HepG2 (cell line): ENCODE results near the gene HOXA5. TPM values are rescaled to one million over a fixed set of nuclear protein-coding genes. Genes with fewer than 3 reads are reported as not detected.

Source experiments
- ATAC-seq: fragments of 200-7000 bp; cut with Tn5 transposase; 3 replicates; pipeline ENCODE4 v1.9.1; 2020; ENCODE audit warnings: mild to moderate bottlenecking, moderate library complexity
- BruUV-seq: library from RNA; stranded (reverse); fragments of 400-500 nt; replicated peaks from 2 replicates; lab custom pipeline; 2021; lab: Mats Ljungman, UMichigan
- CTCF ChIA-PET: fragments of 300-600 bp; formaldehyde crosslinking; extraction: SDS; loops from one replicate; lab custom pipeline; 2021; ENCODE audit warnings: low total read pairs, inconsistent platforms, low intra/inter-chr PET ratio; lab: Yijun Ruan, JAX
- POLR2A ChIA-PET: fragments of 350-600 bp; sonication (Branson Sonifier 250); formaldehyde crosslinking; loops from one replicate; lab custom pipeline; 2020; ENCODE audit warnings: antibody characterized with exemption, inconsistent platforms; lab: Yijun Ruan, JAX
- DNase-seq: peaks from one replicate; pipeline ENCODE4 v3.0.0-alpha.2; 2015; ENCODE audit warnings: low spot score
- FAIRE-seq: peaks from 3 replicates; lab custom pipeline; 2011; peaks lifted over from hg19 to GRCh38; lab: Jason Lieb, UNC
- H2AFZ ChIP-seq: one replicate; pipeline ENCODE4 v1.6.1; 2011; ENCODE audit warnings: low read length, inconsistent platforms
- H3K27ac ChIP-seq: fragments of 300-600 bp; 3 replicates; pipeline ENCODE4 v1.8.0; 2011; ENCODE audit warnings: mixed run types, mild to moderate bottlenecking, mixed read lengths, low read length, inconsistent platforms; ENCODE audit not compliant: insufficient read depth; ENCODE audit errors: extremely low read length
- H3K27me3 ChIP-seq, 2 experiments: fragments of 200-600 bp in 1 of 2; 2 replicates in 1 of 2; 3 replicates in 1 of 2; pipeline versions ENCODE4 v1.6.0 to v1.8.0; 2011; ENCODE audit warnings: low read length in 2 of 2, mild to moderate bottlenecking in 2 of 2, moderate library complexity in 2 of 2, inconsistent platforms in 1 of 2; ENCODE audit not compliant: insufficient read depth in 2 of 2, control insufficient read depth in 1 of 2
- H3K36me3 ChIP-seq, 2 experiments: fragments of 200-600 bp in 1 of 2; replicated peaks in 1 of 2; 2 replicates in 1 of 2; 3 replicates in 1 of 2; pipeline versions ENCODE4 v1.5.1 to v1.8.0; 2011; ENCODE audit warnings: low read length in 2 of 2, inconsistent platforms in 1 of 2; ENCODE audit not compliant: insufficient read depth in 2 of 2, control insufficient read depth in 1 of 2
- H3K4me1 ChIP-seq: 2 replicates; pipeline ENCODE4 v1.5.1; 2012; ENCODE audit warnings: low read length, inconsistent platforms; ENCODE audit not compliant: insufficient read depth
- H3K4me2 ChIP-seq: 2 replicates; pipeline ENCODE4 v1.6.0; 2011; ENCODE audit warnings: low read depth, low read length, inconsistent platforms
- H3K4me3 ChIP-seq, 3 experiments: fragments of 200-600 bp in 1 of 3; sonication (generic), shearing (Covaris generic) in 1 of 3; replicated peaks in 1 of 3; 2 replicates each; pipeline ENCODE4 v1.5.1; 2011 to 2016; ENCODE audit warnings: low read length in 3 of 3, inconsistent platforms in 2 of 3, low read depth in 2 of 3, mild to moderate bottlenecking in 2 of 3, control low read depth in 1 of 3, mixed read lengths in 1 of 3; ENCODE audit not compliant: insufficient read depth in 1 of 3
- H3K79me2 ChIP-seq: one replicate; pipeline ENCODE4 v1.6.1; 2011; ENCODE audit warnings: low read length, inconsistent platforms; ENCODE audit not compliant: insufficient read depth
- H3K9ac ChIP-seq: 2 replicates; pipeline ENCODE4 v1.6.0; 2011; ENCODE audit warnings: mild to moderate bottlenecking, low read depth, low read length, inconsistent platforms; ENCODE audit not compliant: insufficient read depth
- H3K9me3 ChIP-seq: 2 replicates; pipeline ENCODE4 v1.5.1; 2012; ENCODE audit warnings: mild to moderate bottlenecking, low read length
- H4K20me1 ChIP-seq: 2 replicates; pipeline ENCODE4 v1.6.0; 2011; ENCODE audit warnings: inconsistent platforms, mild to moderate bottlenecking, low read length, moderate library complexity; ENCODE audit not compliant: insufficient read depth
- AGO1 ChIP-seq: fragments of 200-400 bp; formaldehyde crosslinking; IDR thresholded peaks from 2 replicates; pipeline ENCODE4 v1.6.1; 2017; ENCODE audit warnings: mild to moderate bottlenecking, low read depth, low read length, moderate library complexity; ENCODE audit not compliant: poor library complexity, severe bottlenecking
- GABPB1 ChIP-seq: IDR thresholded peaks from 2 replicates; pipeline ENCODE4 v1.6.1; 2016; ENCODE audit warnings: mild to moderate bottlenecking, missing genetic modification reagents, moderate library complexity, missing compliant biosample characterization
- GTF3A ChIP-seq: sonication (generic); formaldehyde crosslinking; conservative IDR thresholded peaks from 2 replicates; pipeline ENCODE4 v1.4.0; 2020; ENCODE audit warnings: mild to moderate bottlenecking, missing genetic modification reagents
- HDAC1 ChIP-seq: sonication (generic); formaldehyde crosslinking; IDR thresholded peaks from 2 replicates; pipeline ENCODE4 v1.5.1; 2020; ENCODE audit warnings: mild to moderate bottlenecking, missing genetic modification reagents
- MZF1 ChIP-seq: sonication (generic); formaldehyde crosslinking; IDR thresholded peaks from 2 replicates; pipeline ENCODE4 v1.8.1; 2023; ENCODE audit warnings: mild to moderate bottlenecking, missing genetic modification reagents, borderline replicate concordance
- NFYB ChIP-seq: sonication (generic); formaldehyde crosslinking; IDR thresholded peaks from 2 replicates; pipeline ENCODE4 v1.4.0; 2020; ENCODE audit warnings: missing genetic modification reagents
- SALL2 ChIP-seq: sonication (generic); formaldehyde crosslinking; IDR thresholded peaks from 2 replicates; pipeline ENCODE4 v1.8.1; 2023; ENCODE audit warnings: mild to moderate bottlenecking, missing genetic modification reagents, inconsistent platforms
- YEATS4 ChIP-seq: sonication (generic); formaldehyde crosslinking; IDR thresholded peaks from 2 replicates; pipeline ENCODE4 v1.4.0; 2020; ENCODE audit warnings: missing genetic modification reagents, borderline replicate concordance
- ZNF251 ChIP-seq: sonication (generic); formaldehyde crosslinking; IDR thresholded peaks from 2 replicates; pipeline ENCODE4 v1.9.0; 2021; ENCODE audit warnings: mild to moderate bottlenecking, missing genetic modification reagents
- ZNF326 ChIP-seq: sonication (generic); formaldehyde crosslinking; IDR thresholded peaks from 2 replicates; pipeline ENCODE4 v1.4.0; 2020; ENCODE audit warnings: missing genetic modification reagents, borderline replicate concordance
- ZNF777 ChIP-seq: sonication (generic); formaldehyde crosslinking; IDR thresholded peaks from 2 replicates; pipeline ENCODE4 v1.4.0; 2020; ENCODE audit warnings: missing genetic modification reagents
- WGBS: methylation state at CpG from one replicate; pipeline ENCODE4 v1.1.6; 2017; ENCODE audit warnings: low lambda C conversion rate; 5-methylcytosine and 5-hydroxymethylcytosine counted together
- in situ Hi-C: cut with HindIII; loops from 2 replicates; pipeline ENCODE4 v1.10.0; 2017; ENCODE audit warnings: low pct_unique_long_range_greater_than_20kb; ENCODE audit not compliant: extremely low pct_ligation_motif_present
- intact Hi-C: fragments of 100-400 bp; cut with micrococcal nuclease; formaldehyde crosslinking; loops from one replicate; pipeline ENCODE4 v1.10.0; 2022; ENCODE audit not compliant: unreplicated experiment
- polyA plus RNA-seq, 8 experiments: library from polyadenylated mRNA; depleted of rRNA in 3 of 8; stranded (reverse) in 7 of 8; unstranded in 1 of 8; fragments of >200 nt; fragmentation: Illumina TruSeq in 4 of 8; extraction: Trizol in 4 of 8; gene quantifications; 2 replicates each; pipeline versions ENCODE4 v1.2.1 to v1.2.3, GENCODE V29; 2011 to 2016; ENCODE audit warnings: low read depth in 4 of 8, missing spikeins in 1 of 8, mixed read lengths in 1 of 8; ENCODE audit not compliant: insufficient read depth in 1 of 8
- total RNA-seq, 5 experiments: library from RNA; depleted of rRNA; stranded (reverse); fragments of >200 nt; fragmentation: Illumina TruSeq; extraction: Trizol; gene quantifications; 2 replicates each; pipeline ENCODE4 v1.2.3, GENCODE V29; 2016; ENCODE audit warnings: low read depth in 1 of 5
- TF ChIP-seq, protein P1 (sequence below): sonication (generic); formaldehyde crosslinking; conservative IDR thresholded peaks from 2 replicates; pipeline ENCODE4 v1.4.0; 2020; ENCODE audit warnings: missing genetic modification reagents
- TF ChIP-seq, protein P2 (sequence below): sonication (generic); formaldehyde crosslinking; IDR thresholded peaks from 2 replicates; pipeline ENCODE4 v1.5.1; 2020; ENCODE audit warnings: mild to moderate bottlenecking, missing genetic modification reagents, moderate library complexity
- TF ChIP-seq, protein P3 (sequence below): sonication (generic); formaldehyde crosslinking; IDR thresholded peaks from 2 replicates; pipeline ENCODE4 v1.4.0; 2020; ENCODE audit warnings: missing genetic modification reagents

Gene HOXA5
- total and polyA plus RNA-seq, 2 of the 13 experiments (the other 11 are each of a cell fraction or from before 2014, with no cell fraction given), result 3.2 to 3.6 TPM

DNA sequence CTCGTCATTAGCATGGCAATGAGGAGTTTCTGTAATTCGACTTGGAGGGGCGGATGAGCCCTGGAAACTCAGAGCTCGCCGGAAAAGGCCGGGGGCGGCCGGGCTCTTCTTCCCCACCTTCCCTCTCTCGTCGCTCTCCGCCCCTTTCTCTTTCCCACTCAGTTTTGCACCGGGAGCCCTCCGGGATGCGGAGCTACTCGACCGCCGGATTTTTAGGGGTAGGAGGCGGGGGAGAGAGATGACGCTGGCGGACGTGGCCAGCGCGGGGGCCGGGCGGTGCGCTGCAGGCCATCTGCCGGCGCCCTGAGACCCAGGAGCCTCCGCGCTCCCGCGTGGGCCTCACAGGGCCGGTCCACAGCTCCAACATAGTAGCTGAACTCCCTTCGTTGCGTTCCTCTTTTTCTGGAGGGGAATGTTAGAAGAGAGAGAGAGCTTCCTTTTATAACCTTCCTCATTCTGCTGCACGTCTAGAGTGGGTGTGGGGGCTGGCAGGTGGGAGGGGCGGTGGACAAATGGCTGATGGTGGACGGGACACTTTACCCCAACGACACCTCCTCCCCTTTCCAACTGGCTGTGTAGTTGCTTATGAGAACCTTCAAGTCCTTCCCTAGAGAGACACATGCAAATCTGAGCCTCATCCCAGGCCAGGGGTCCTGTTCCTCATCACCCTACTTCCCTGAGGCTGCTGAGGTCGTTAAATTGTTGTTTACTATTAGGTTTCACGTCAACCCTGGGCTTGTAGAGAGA, 46.5 kb downstream of the HOXA5 start (continued):
- TF ChIP-seq, protein P1, sequence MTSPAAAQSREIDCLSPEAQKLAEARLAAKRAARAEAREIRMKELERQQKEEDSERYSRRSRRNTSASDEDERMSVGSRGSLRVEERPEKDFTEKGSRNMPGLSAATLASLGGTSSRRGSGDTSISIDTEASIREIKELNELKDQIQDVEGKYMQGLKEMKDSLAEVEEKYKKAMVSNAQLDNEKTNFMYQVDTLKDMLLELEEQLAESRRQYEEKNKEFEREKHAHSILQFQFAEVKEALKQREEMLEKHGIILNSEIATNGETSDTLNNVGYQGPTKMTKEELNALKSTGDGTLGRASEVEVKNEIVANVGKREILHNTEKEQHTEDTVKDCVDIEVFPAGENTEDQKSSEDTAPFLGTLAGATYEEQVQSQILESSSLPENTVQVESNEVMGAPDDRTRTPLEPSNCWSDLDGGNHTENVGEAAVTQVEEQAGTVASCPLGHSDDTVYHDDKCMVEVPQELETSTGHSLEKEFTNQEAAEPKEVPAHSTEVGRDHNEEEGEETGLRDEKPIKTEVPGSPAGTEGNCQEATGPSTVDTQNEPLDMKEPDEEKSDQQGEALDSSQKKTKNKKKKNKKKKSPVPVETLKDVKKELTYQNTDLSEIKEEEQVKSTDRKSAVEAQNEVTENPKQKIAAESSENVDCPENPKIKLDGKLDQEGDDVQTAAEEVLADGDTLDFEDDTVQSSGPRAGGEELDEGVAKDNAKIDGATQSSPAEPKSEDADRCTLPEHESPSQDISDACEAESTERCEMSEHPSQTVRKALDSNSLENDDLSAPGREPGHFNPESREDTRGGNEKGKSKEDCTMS, result no peak
- TF ChIP-seq HDAC1 (CRISPR knock-in tag) (0 out of 2 replicates have a peak, but pooled peaks have one; percentile 14), MZF1 (CRISPR knock-in tag) (no peak), ZNF251 (CRISPR knock-in tag) (no peak), ZNF326 (CRISPR knock-in tag) (no peak)

DNA sequence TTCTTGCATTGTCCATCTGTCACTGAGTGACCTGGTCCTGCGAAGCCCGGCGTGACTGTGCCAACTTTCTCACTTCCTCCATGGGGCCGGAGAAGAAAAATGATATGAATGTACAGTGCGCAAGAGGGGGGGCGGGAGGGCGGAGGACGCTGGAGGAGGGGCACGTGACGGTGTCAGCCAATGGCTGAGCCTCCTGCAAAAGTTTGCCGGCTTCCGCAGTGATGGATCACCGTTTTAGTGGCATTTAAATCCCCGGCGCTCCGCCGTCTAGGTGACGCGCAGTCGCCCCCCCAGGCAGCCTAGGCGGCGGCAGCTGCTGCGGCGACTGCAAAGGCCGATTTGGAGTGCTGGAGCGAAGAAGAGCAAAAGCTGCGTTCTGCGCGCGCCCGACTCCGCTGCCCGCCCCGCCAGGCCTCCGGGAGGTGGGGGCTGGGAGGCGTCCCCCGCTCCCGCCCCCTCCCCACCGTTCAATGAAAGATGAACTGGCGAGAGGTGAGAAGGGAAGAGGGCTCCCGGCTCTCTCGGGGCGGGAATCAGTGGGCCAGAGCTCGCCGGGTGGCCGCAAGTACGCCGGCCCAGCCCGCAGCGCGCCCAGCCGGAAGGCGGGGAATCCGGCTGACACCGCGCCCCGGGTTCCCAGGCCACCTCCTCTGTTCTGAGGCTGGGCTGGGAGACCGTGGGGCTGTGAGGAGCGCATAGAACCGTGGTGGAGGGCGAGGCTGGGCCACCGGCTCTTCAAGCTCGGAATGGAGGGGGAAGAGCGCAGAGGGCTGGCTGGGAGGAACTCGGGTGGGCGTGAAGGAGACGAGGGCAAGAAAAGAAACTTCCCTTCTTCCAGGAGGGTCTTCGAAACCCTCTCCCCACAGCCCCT, 47.3 kb downstream of the HOXA5 start, which contains the start of gene HOXA1:
HOXA1 (minus strand) TSS at position 104 of the 871 bp plus-strand sequence; CDS start at position 16, 88 bp downstream.
- Histone ChIP-seq H3K36me3 (no peaks in the 10 kb centered on the region), H4K20me1 (no peaks in the 10 kb centered on the region), H2AFZ (peak within 1 kb of the TSS; percentile 21), H3K79me2 (no peaks in the 10 kb centered on the region), H3K9ac (peak within 1 kb of the TSS; percentile 53; the same call in 1 of the 2 replicates), H3K27ac (no peak within 1 kb of the TSS), H3K27me3 (peaks cover 0 to 12% of the 10 kb centered on the region in 2 experiments; a peak in 2 of 5 replicates), H3K9me3 (no peaks in the 10 kb centered on the region), H3K4me1 (peaks cover 20% of the 10 kb centered on the region), H3K4me2 (peak within 1 kb of the TSS; percentile 78), H3K4me3 (peak within 1 kb of the TSS; percentile 62 to 75 (median 70); a peak in 5 of 6 replicates)
- WGBS, result 51% methylated on average over 58 of the region's 68 CpGs
- intact Hi-C loops, result no loop called here
- ChIA-PET CTCF (no interaction called here), POLR2A (interaction anchor here (0.9 to 1.9 kb wide), 6 partner anchors 12 to 55 kb away, joined by 3 to 16 read pairs (median 4); partner anchors contain the start of gene HOXA5)
- ATAC-seq, result peak; percentile 84
- FAIRE-seq, result no peak
- in situ Hi-C loops, result no loop called here
- peak; percentile 48 for DNase-seq
- TSS peak; percentile 59 for BruUV-seq
- TF ChIP-seq, protein P2, sequence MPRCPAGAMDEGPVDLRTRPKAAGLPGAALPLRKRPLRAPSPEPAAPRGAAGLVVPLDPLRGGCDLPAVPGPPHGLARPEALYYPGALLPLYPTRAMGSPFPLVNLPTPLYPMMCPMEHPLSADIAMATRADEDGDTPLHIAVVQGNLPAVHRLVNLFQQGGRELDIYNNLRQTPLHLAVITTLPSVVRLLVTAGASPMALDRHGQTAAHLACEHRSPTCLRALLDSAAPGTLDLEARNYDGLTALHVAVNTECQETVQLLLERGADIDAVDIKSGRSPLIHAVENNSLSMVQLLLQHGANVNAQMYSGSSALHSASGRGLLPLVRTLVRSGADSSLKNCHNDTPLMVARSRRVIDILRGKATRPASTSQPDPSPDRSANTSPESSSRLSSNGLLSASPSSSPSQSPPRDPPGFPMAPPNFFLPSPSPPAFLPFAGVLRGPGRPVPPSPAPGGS (CRISPR knock-in tag), result no peak
- TF ChIP-seq GABPB1 (CRISPR knock-in tag), result peak; percentile 59; the same call in 1 of the 2 replicates
- no peak for TF ChIP-seq GTF3A (CRISPR knock-in tag)
- TF ChIP-seq NFYB (CRISPR knock-in tag), result peak; percentile 53; the same call in 1 of the 2 replicates
- peak; percentile 21; the same call in 1 of the 2 replicates for TF ChIP-seq YEATS4 (CRISPR knock-in tag)
- peak; percentile 26 for TF ChIP-seq AGO1
- peak; percentile 57; the same call in 1 of the 2 replicates for TF ChIP-seq ZNF777 (CRISPR knock-in tag)
- TF ChIP-seq, protein P3, sequence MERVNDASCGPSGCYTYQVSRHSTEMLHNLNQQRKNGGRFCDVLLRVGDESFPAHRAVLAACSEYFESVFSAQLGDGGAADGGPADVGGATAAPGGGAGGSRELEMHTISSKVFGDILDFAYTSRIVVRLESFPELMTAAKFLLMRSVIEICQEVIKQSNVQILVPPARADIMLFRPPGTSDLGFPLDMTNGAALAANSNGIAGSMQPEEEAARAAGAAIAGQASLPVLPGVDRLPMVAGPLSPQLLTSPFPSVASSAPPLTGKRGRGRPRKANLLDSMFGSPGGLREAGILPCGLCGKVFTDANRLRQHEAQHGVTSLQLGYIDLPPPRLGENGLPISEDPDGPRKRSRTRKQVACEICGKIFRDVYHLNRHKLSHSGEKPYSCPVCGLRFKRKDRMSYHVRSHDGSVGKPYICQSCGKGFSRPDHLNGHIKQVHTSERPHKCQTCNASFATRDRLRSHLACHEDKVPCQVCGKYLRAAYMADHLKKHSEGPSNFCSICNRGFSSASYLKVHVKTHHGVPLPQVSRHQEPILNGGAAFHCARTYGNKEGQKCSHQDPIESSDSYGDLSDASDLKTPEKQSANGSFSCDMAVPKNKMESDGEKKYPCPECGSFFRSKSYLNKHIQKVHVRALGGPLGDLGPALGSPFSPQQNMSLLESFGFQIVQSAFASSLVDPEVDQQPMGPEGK (CRISPR knock-in tag), result peak; percentile 74
- TF ChIP-seq MZF1 (CRISPR knock-in tag), result no peak
- 0 out of 2 replicates have a peak, but pooled peaks have one; percentile 31 for TF ChIP-seq SALL2 (CRISPR knock-in tag)
